Endometrium (tissue), 2 donors: Measurements from ENCODE around the gene PSTK.

ENCODE experiments used
- FAIRE-seq: peaks from 2 replicates; lab custom pipeline; 2012; peaks lifted over from hg19 to GRCh38; lab: Jason Lieb, UNC
- donor health status: control.
- donor health status: control.

PSTK gene, protein sequence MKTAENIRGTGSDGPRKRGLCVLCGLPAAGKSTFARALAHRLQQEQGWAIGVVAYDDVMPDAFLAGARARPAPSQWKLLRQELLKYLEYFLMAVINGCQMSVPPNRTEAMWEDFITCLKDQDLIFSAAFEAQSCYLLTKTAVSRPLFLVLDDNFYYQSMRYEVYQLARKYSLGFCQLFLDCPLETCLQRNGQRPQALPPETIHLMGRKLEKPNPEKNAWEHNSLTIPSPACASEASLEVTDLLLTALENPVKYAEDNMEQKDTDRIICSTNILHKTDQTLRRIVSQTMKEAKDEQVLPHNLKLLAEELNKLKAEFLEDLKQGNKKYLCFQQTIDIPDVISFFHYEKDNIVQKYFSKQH

GRCh38 chr10:122980209-122981065 lies at the start of gene PSTK:
PSTK (plus strand) TSS chr10:122980401; CDS start chr10:122980480, 79 bp downstream.
- no peak for FAIRE-seq

GRCh38 chr10:122931088-122931906 lies 48.9 kb upstream of the PSTK start:
- FAIRE-seq, result no peak

DNA sequence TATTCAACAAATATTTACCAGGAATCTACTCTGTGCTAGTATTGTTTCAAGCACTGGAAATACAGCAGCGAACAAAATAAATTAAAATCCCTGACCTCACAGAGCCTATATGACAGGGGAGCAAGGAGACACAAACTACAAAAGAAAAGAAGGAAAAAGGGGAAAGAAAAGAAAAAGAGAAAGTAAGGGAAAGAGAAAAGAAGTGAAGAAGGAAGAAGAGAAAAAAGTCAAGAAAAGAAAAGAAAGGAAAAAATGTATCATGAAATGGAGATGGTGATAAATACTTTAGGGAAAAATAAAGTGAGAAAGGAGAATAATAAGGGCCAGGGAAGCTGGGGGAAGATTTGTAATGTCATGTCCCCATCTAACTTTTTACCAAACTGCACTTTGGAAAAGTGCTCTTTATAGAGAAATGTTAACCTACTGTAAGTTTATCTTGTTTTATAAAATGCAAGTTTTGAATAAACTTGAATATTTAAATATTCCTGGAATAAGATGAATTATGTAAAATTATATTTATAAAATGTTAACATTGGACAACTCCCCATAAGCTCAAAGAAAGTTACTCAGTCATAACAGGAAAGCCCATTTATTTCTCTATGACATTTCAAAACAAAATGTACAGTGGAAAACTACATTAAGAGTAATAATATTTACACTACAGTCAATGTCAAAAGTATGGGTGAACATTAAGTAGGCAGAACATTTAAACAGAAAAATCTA lies 40.9 kb upstream of the PSTK start:
- FAIRE-seq, result no peak

DNA sequence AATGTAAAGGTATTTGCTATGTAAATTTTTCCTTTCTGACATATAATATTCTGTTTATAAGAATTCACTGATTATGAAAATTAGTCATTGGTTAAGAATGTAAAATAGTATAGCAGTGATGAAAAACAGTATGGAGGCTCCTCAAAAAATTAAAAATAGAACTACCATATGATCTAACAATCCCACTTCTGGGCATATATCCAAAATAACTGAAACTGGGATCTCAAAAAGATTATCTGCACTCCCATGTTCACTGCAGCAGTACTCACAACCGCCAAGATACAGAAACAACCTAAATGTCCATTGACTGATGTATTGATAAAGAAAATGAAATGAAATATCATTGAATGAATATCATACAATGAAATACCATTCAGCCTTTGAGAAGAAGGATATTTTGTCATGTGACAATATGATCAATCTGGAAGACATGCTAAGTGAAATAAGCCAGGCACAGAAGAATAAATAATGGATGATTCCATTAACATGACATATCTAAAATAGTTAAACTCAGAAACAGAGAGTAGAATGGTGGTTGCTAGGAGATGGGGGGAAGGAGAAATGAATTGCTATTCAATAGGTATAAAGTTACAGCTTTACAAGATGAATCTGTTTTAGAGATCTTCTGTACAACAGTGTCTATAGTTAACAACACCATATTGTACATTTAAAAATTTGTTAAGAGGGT lies 40.2 kb upstream of the PSTK start:
- no peak for FAIRE-seq

- FAIRE-seq, result no peak
Measured at GRCh38 chr10:122949296-122949695, 30.9 kb upstream of the PSTK start.

- peak; percentile 43 for FAIRE-seq
Measured at GRCh38 chr10:122953902-122954730, 26.1 kb upstream of the PSTK start, which contains the start of gene C10orf88. C10orf88 (minus strand) TSS chr10:122954227; CDS start chr10:122954178, 49 bp downstream.

DNA sequence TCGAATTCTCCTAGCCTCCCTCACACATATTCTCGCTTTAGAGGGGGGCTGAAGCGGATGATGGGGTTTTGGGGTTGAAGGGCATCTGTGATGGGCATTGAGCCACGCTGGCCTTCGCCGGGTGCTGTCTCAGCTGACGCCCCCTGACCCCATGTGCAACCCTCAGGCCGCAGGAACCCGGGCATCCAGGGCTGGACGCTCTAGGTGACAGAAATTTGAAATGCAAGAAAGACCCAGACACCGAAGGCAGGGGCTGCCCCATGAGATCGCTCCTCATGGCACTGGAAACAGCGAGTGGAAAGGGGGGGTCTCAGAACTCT lies 25.5 kb upstream of the PSTK start:
- FAIRE-seq, result no peak

GRCh38 chr10:122955892-122956291 lies 24.3 kb upstream of the PSTK start:
- no peak for FAIRE-seq

GRCh38 chr10:122957474-122957873 lies 22.7 kb upstream of the PSTK start:
- no peak for FAIRE-seq

DNA sequence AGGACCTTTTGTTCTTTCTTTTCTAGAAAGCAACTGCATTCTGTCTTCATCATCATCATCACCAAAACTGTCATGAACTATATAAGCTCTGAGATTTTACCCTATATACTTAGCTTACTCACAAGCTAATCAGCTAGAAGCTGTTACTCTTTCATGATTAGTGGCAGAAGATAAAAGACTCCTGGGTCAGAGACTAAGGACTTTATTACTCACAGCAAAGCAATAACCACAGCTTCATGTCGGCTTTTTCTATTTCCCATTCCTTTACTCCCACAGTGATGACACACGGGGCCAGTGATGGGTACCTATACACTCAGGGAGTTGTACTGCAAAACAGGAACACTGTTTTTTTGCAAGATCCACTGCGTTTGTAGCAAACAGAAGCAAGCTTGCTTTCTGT lies 17.8 kb upstream of the PSTK start:
- FAIRE-seq, result no peak

DNA sequence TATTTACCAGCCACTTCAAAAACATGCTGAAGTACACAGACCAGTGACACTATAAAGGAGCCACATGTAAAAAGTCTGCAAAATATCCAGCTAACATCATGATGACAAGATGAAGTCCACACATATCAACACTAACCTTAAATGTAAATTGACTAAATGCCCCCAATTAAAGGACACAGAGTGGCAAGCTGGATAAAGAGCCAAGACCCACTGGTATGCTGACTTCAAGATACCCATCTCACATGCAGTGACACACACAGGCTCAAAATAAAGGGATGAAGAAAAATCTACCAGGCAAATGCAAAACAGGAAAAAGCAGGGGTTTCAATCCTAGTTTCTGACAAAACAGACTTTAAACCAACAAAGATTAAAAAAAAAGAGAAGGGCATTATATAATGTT lies 13.3 kb upstream of the PSTK start:
- no peak for FAIRE-seq

DNA sequence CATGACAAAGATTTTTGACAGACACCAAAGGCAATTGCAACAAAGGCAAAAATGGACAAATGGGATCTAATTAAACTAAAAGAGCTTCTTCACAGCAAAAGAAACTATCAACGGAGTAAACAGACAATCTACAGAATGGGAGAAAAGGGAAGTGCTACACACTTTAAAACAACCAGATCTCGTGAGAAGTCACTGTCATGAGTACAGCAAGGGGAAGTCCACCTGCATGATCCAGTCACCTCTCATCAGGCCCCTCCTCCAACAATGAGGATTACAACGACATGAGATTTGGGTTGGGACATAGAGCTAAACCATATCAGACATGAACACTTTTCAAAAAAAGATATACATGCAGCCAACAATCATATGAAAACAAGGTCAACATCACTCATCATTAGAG lies 11.5 kb upstream of the PSTK start:
- no peak for FAIRE-seq

GRCh38 chr10:122974023-122974422 lies 6.2 kb upstream of the PSTK start:
- FAIRE-seq, result no peak

DNA sequence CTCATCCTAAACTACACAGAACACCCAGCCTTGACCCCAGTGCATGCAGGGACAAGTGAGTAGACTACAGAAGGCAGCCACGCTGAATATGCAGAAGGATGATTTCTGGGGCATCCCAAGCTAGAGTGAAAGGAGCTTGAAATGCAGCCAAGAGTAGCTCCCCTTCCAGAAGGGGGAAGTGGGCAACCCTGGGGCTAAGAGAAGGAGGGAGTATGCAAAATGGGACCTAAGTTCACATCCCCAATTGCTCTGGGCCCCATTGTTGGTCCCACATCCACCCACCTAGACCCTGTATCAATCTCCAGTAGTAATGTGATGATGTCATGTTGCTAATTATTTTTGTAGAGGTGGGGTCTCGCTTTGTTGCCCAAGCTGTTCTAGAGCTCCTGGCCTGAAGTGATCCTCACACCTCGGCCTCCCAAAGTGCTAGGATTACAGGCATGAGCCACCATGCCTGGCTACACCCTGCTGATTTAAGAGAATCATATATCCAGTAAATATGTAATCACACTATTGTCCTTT lies 5.6 kb upstream of the PSTK start:
- no peak for FAIRE-seq

DNA sequence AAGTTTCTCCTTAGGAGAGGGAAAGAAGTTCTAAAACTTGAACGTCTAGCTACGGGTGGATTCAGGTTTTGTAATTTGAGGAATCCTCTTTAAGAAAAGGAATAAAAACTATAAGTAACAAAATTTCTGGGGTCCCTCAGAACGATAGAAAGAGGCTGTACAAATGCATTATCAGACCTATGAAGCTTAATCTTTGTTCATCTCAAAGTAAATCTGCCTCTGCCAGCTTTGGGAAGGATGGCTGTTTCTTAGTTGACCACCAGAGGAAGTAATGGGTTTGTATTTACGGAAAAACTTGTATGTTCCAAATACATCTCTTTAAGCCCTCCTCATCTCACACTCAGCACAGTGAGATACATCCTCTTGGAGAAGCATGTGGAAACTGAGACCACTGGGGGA lies 864 bp downstream of the PSTK start:
- no peak for FAIRE-seq

GRCh38 chr10:122983898-122984297 lies 3.7 kb downstream of the PSTK start:
- FAIRE-seq, result no peak

DNA sequence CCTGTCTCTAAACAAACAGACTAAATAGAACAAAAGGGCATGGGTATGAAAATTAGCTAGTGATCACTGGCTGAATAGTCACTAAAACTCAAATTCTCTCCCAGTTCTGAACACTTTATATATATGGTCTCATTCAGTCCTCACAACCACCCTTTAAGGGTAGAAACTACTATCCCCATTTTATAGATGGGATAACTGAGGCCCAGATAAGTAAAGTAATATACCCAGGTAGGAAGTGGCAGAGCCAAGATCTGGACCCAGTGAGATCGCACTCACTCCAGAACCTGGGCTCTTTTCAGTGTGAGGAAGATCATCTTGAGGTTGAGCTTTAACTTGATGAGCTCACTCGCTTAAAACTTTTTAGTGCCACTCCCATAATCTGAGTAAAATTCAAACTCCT lies 4.5 kb downstream of the PSTK start:
- FAIRE-seq, result no peak

DNA sequence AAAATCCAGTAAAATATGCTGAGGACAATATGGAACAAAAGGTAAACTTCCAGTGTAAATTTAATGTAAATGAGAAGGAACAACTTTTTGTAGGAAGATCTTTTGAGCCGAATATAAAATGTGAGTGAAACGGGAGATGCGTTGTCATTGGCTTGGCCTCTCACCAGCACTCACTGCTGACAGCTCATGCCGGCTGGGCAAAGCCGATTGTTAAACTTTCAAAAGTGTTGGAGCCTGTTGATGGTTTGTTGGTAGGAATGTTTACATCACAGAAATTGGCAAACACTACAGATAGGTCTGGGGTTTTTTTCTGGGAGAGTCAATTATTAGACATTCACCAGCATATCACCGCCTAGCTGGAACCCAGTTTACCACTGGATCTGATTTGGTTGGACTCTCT lies 6.1 kb downstream of the PSTK start:
- no peak for FAIRE-seq

- FAIRE-seq, result no peak
Measured at GRCh38 chr10:122988501-122988900, 8.3 kb downstream of the PSTK start.

GRCh38 chr10:122990278-122990677 lies 10.1 kb downstream of the PSTK start:
- FAIRE-seq, result no peak
